Mesodermal cell (in vitro differentiated cells): ENCODE measurements around the gene AMZ2.

Experiments used
- H3K27ac ChIP-seq: 2 replicates; pipeline ENCODE4 v1.7.0; 2013; ENCODE audit warnings: mild to moderate bottlenecking, low read depth, low read length, moderate library complexity; ENCODE audit not compliant: severe bottlenecking
- H3K36me3 ChIP-seq: 2 replicates; pipeline ENCODE4 v1.7.1; 2013; ENCODE audit warnings: mild to moderate bottlenecking, low read length, moderate library complexity; ENCODE audit not compliant: control insufficient read depth, insufficient read depth
- H3K4me1 ChIP-seq: one replicate; pipeline ENCODE4 v1.7.1; 2013; ENCODE audit warnings: mild to moderate bottlenecking, low read length; ENCODE audit not compliant: insufficient read depth, control insufficient read depth, poor library complexity, severe bottlenecking
- H3K4me3 ChIP-seq: 2 replicates; pipeline ENCODE4 v1.7.0; 2013; ENCODE audit warnings: low read length, control low read depth, mild to moderate bottlenecking; ENCODE audit not compliant: insufficient read depth, poor library complexity, severe bottlenecking; ENCODE audit errors: extremely low read depth
- H3K9me3 ChIP-seq: 2 replicates; pipeline ENCODE4 v1.7.1; 2013; ENCODE audit warnings: mild to moderate bottlenecking, low read length, moderate library complexity; ENCODE audit not compliant: control insufficient read depth
- WGBS, 2 experiments: methylation state at CpG; one replicate each; pipeline ENCODE4 v1.1.5; 2013; ENCODE audit warnings: missing lambda C conversion rate in 2 of 2; ENCODE audit not compliant: insufficient coverage in 2 of 2; 5-methylcytosine and 5-hydroxymethylcytosine counted together

The AMZ2 gene

DNA sequence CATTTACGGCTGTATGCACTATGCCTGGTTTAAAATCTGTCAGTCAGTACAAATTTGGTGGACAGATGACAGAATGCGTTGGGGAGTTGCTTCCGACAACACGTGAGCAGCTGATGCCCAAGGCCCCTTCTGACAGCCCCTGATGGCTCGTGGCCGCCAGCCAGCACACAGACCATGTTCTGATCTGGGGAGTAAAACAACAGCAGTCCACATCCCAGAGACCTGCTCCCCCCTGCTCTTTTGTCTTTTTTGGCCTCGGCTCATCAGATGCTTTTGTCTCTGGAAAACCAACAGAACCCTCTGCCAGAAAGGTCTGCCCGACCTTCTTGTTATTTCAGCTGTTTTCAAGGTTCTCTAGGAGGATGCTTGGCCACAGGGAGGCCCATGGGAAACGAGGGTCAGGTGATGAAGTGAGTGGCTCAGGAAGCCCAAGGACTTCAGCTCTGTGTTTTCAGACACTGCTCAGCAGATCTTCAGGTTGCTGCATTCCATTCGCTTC, 54.3 kb downstream of the AMZ2 start:
- no peaks in the 10 kb centered on the region for H3K36me3 ChIP-seq
- no peaks in the 10 kb centered on the region for H3K9me3 ChIP-seq
- H3K4me1 ChIP-seq, result no peaks in the 10 kb centered on the region
- WGBS, 2 experiments, result 74 to 77% methylated on average over 9 to 10 of the region's 10 CpGs
- H3K27ac ChIP-seq, result no peak overlapping the region
- H3K4me3 ChIP-seq, result no peak overlapping the region

DNA sequence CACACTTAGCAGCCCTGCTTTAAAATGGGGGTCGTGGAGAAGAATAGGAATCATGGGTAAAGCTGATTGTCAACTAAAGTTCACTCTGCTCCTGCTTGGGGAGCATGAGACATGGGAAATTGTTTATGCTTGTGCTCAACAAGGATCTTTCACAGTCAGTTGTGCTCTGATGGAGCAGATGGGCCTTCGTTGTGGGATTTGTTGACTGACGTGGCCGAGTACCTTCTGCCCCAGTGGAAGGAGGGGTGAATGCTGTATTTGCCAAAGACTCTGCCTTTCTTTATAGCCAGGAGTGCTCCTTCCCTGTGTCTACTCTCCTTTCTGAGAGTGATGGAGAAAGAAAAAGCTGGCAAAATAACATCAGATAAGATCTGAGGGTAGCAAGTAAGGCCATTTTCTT, 54.8 kb downstream of the AMZ2 start:
- Histone ChIP-seq H3K4me1 (no peaks in the 10 kb centered on the region), H3K36me3 (no peaks in the 10 kb centered on the region), H3K4me3 (no peak overlapping the region), H3K9me3 (no peaks in the 10 kb centered on the region), H3K27ac (no peak overlapping the region)
- WGBS, 2 experiments, result 62 to 84% methylated on average over 3 to 4 of the region's 4 CpGs

- 94 to 97% methylated on average over 4 to 6 of the region's 6 CpGs for WGBS, 2 experiments
- Histone ChIP-seq H3K36me3 (no peaks in the 10 kb centered on the region), H3K9me3 (no peaks in the 10 kb centered on the region), H3K4me3 (no peak overlapping the region), H3K27ac (no peak overlapping the region), H3K4me1 (no peaks in the 10 kb centered on the region)
Measured at GRCh38 chr17:68304706-68305105, 56.9 kb downstream of the AMZ2 start.

DNA sequence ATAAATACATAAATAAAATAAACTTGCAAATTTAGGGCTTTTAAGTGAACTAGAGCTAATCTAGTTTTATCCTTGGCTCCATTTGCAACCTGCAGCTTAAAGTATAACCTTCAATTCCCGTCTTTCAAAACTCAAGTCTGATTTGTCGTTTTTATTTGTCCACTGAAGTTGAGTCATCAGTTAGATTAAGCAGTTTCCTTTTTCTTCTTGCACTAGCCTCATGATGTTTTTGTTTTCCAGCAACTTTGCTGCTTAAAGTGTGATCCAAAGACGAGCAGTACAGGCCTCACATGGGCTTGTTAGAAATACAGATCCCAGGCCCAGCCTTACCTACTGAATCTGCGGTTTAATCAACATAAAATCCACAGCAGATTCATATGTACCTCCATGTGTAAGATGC, 57.3 kb downstream of the AMZ2 start:
- no peak overlapping the region for H3K27ac ChIP-seq
- WGBS, 2 experiments, result 82 to 95% methylated on average over 3 of the region's 4 CpGs
- no peaks in the 10 kb centered on the region for H3K4me1 ChIP-seq
- H3K4me3 ChIP-seq, result no peak overlapping the region
- no peaks in the 10 kb centered on the region for H3K36me3 ChIP-seq
- no peaks in the 10 kb centered on the region for H3K9me3 ChIP-seq
